Gastrocnemius medialis (tissue), 4 donors: ENCODE results near the gene RPS4Y1.

Source experiments
- CTCF ChIP-seq, 5 experiments: fragments of 450-650 bp in 3 of 5; fragments of 200-600 bp in 2 of 5; sonication (generic) in 2 of 5; IDR thresholded peaks in 4 of 5; conservative IDR thresholded peaks in 1 of 5; 1 replicate in 4 of 5; 2 replicates in 1 of 5; pipeline ENCODE4 v1.5.1; 2016 to 2019; ENCODE audit warnings: antibody characterized with exemption in 5 of 5, mild to moderate bottlenecking in 3 of 5, moderate library complexity in 3 of 5
- POLR2A ChIP-seq, 2 donors: fragments of 450-650 bp; IDR thresholded peaks; one replicate each; pipeline ENCODE4 v1.6.1; 2017; ENCODE audit warnings: antibody characterized with exemption in 2 of 2, mild to moderate bottlenecking in 2 of 2, moderate library complexity in 2 of 2

GRCh38 chrY:2797991-2798390, 43.4 kb upstream of the RPS4Y1 start:
- TF ChIP-seq POLR2A (IDR thresholded peaks at IDR 0.05) = no peak
- no peak for TF ChIP-seq CTCF (IDR thresholded peaks at IDR 0.05 in 4 of 5, conservative IDR thresholded peaks at IDR 0.05 in 1 of 5)
